Loucy (cell line): Measurements from ENCODE around the gene BCAS1.

ENCODE experiments used
- EZH2phosphoT487 ChIP-seq: fragments of 200-600 bp; IDR thresholded peaks from 2 replicates; pipeline ENCODE4 v1.6.1; 2018; ENCODE audit warnings: antibody characterized with exemption, mild to moderate bottlenecking, moderate library complexity, borderline replicate concordance
- TF ChIP-seq, protein P1 (sequence below): fragments of 200-600 bp; sonication (generic); conservative IDR thresholded peaks from 2 replicates; pipeline ENCODE4 v1.5.1; 2014; ENCODE audit warnings: mild to moderate bottlenecking, antibody characterized with exemption, low read length

GRCh38 chr20:54079652-54080051 is 9.3 kb upstream of the BCAS1 start:
- TF ChIP-seq, protein P1, sequence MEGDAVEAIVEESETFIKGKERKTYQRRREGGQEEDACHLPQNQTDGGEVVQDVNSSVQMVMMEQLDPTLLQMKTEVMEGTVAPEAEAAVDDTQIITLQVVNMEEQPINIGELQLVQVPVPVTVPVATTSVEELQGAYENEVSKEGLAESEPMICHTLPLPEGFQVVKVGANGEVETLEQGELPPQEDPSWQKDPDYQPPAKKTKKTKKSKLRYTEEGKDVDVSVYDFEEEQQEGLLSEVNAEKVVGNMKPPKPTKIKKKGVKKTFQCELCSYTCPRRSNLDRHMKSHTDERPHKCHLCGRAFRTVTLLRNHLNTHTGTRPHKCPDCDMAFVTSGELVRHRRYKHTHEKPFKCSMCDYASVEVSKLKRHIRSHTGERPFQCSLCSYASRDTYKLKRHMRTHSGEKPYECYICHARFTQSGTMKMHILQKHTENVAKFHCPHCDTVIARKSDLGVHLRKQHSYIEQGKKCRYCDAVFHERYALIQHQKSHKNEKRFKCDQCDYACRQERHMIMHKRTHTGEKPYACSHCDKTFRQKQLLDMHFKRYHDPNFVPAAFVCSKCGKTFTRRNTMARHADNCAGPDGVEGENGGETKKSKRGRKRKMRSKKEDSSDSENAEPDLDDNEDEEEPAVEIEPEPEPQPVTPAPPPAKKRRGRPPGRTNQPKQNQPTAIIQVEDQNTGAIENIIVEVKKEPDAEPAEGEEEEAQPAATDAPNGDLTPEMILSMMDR = no peak
- TF ChIP-seq EZH2phosphoT487 = no peak
